Mucosa of gallbladder (tissue), 1 donor: ENCODE data around the gene TNFRSF25. TPM values are rescaled to one million over a fixed set of nuclear protein-coding genes. Genes with fewer than 3 reads are reported as not detected.

ENCODE experiments used
- DNase-seq: peaks from one replicate; pipeline ENCODE4 v3.0.0-alpha.2; 2020; ENCODE audit warnings: low spot score
- total RNA-seq: library from RNA; stranded (reverse); gene quantifications from one replicate; pipeline ENCODE4 v1.2.1, GENCODE V29; 2021
- donor health status: DM: no; HTN: no; CAD: no.

Gene TNFRSF25
- total RNA-seq, 1 donor from 2014 or later, result 20.6 TPM

DNA sequence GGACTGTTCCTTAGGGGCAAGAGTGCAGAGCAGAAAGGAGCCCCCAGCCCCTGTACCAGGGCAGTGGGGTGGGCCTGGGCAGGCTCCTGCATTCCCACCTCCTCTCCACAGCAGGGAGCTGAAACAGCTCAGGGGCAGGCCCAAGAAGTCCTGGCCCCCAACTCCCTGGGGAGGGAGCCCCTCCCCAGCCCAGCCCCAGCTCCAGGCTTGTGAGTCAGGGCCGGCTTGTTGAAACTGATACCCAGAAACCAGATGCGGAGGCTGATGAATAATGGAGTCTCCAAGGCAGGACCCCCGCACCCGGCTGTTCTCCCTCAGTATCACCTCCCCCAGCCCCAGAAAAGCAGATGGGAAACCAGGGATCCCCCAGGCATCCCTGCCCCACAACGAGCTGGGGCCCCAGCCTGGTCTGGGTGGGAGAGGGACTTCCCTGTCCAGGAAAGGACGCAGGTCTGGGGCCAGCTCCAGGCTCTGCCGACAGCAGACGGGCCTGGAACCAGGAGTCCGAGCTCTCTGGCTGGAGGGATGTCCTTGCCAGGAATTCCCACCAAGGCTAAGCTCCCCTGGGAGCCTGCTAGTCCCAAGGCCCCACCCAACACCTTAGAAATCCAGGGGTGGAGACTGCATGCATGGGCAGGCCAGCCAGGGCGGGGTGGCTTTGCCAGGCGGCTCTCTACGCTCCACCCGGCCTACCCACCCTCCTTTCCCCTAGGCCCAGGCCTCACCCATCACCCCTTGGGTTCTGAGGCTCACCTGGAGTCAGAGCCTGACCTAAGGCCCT, 22.8 kb upstream of the TNFRSF25 start:
- DNase-seq, result no peak

DNA sequence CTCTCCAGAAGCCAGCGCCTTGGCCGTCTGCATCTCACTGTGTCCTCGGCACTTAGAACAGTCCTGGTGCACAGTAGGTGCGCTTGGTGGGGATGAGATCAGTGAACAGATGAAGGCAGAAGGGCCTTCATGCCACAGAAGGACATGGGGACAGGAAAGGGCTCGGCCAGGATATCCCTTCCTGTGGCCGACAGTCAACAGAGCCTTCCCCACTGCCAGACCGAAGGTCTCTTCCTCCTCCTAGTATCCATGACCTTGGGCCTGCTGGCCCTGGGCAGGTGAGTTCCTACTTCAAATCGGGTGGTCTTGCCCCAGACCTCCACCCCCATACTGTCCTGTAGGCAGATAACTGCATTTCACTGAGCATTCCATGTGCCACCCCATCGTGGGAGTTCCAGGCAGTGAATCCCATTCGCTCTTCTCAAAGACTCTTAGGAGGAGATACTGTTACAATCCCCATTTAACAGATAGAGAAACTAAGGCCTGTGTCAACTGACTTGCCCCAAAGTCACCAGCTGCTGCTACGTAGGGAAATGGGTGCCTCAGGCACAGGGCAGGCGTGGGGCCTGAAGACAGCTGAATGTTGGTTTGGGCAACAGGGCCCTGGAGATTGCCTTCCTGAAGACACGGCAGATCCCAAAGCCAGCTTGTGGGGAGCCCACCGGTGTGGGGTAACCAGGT, 22.0 kb upstream of the TNFRSF25 start:
- DNase-seq, result no peak

- DNase-seq, result peak; percentile 85
These were observed 20.5 kb upstream of the TNFRSF25 start for GRCh38 chr1:6486433-6487011.

- no peak for DNase-seq
These were observed 19.5 kb upstream of the TNFRSF25 start for GRCh38 chr1:6485168-6486101.

DNA sequence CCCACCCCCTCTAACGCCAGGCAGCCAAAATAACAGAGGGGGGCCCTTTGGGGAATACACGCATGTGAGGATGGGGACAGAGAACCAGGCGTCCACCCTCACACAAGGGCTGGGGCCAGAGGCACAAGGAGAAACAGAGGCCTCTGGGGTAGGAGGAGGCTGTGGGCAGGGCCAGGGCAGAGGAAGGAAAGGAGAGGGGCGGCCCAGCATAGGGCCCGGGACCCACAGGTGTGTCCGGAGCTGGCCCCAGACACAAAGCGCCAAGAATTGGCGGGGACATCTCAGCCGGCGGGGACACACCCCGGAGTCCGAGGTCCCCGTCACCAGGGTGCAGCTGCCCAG, 18.8 kb upstream of the TNFRSF25 start:
- no peak for DNase-seq

GRCh38 chr1:6483761-6484117, 17.8 kb upstream of the TNFRSF25 start:
- DNase-seq, result no peak

DNA sequence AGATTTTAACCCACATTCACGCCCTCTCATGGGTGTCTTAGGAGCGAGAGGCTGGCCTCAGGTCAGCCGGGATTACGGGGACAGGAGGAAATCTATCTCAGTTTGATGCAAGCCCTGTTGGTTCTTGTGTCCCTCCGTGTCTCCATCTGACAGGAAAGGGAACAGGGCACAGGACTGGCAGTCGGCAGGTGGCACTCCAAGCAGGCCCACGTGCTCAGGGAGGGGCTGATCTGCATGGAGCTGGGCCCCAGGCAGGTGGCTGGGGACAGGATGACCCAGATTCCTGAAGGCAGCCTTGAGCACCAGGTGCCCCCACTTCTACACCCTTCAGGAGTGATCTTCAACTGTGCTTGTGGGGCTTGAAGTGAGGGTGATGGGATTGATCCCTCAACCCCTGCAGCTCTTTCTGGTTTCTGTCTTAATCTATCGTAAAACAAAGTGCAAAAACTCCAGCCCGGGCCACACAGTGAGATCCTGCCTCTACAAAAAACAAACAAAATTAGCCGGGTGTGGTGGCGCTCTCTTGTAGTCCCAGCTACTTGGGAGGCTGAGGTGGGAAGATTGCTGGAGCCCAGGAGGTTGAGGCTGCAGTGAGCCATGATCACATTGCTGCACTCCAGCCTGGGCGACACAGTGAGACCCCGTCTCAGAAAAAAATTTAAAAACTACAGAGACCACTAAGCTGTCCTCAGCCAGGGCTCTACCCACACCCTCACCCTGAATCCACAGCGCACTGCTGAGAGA, 17.2 kb upstream of the TNFRSF25 start:
- peak; percentile 54 for DNase-seq

GRCh38 chr1:6481820-6482219, 15.8 kb upstream of the TNFRSF25 start:
- DNase-seq, result no peak

- no peak for DNase-seq
These were observed 11.3 kb upstream of the TNFRSF25 start for GRCh38 chr1:6477039-6477820.

- peak; percentile 47 for DNase-seq
These were observed 10.5 kb upstream of the TNFRSF25 start for GRCh38 chr1:6476483-6476882.

- peak; percentile 67 for DNase-seq
These were observed 9.6 kb upstream of the TNFRSF25 start for GRCh38 chr1:6475381-6476133.

DNA sequence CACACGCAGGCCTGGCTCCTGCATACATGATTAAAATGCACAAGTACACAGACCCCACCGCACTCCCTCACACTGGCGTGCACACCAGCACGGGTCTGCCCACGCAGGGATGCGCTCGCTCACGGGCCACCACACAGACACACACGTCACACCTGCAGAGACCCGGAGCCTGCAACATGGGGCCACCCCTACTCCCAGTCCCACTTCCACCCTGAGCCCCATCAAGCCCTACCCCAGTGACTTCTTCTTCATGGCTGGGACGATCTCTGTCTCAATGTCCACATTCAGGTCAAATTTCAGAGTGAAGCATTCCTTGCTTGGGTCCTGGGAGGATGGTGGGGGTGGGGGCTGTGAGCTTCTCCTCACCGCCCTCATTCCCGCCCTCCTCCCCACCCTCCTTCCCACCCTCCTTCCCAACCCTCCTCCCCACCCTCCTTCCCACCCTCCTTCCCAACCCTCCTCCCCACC, 8.9 kb upstream of the TNFRSF25 start:
- DNase-seq, result no peak

DNA sequence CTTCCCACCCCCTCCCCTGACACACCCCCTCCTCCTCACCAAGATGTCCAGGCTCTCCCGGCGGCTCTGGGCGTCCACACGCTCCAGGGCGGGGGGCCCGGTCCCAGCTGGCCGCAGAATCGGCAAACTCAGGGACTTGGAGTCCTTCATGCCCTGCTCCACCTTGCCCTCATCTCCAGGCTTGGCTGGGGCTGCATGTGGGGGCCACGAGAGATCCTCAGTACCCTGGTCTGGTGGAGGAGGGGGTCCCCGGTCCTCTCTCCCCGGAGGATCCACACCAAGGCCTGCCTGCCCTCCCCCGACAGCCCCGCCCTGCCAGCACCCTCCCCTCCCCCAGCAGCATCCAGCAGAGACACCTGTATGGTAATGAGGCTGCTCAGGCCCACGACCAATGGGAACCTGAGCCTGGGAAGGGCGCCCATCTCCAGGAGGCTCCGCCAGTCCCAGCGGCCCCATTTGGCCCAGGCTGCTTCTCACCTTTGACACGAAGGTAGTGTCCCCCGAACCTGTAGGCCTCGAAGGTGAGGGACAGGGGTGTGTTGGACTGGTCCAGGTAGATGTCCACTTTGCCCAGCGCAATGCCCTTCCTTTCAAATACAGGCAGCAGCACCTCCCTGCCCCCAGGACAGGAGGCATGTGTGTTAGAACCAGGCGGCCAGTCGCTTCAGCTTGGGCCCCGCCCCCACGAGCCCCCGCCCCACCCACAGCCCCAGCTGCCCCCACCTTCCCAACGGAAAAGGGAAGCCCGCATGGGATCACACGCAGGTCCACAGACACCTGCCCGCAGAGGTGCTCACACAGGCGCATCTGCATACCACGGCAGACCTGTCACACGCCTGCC, 8.2 kb upstream of the TNFRSF25 start:
- no peak for DNase-seq

DNA sequence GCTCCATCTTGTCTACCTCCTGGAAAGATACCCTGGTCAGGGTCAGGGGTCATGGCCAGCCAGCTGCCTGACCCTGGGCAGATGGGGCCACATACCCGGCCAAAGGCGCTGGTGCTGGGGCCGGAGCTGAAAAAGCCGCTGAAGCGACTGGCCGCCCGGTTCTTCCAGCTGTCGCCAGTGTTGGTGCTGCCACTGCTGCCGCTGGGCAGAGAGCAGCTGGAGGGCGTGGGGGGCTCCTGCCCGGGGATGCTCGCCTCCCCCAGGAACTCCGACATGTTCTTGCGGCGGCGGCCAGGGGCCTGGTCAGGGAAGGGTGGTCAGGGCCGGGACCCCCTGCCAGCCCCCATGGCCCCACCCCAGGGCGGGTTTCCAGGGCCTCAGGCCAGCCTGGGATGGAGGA, 7.2 kb upstream of the TNFRSF25 start:
- no peak for DNase-seq

DNA sequence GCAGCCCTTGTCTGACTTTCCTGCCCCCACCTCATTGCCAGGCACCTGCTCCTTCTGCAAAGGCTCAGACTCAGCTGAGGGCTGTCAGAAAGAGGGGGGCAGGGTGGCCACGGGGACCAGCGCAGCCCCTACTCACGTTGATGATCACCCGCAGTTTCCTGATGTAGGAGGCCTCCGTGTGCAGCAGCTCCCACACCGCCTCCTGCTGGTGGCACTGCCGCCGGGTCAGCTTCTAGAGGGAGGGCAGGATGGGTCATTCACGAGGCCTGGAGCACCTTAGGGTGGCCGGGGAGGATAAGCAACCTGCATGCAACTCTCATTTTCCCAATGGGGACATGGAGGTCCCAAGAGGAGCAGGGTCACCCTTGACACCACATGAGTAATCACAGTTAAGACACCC, 6.4 kb upstream of the TNFRSF25 start:
- no peak for DNase-seq

DNA sequence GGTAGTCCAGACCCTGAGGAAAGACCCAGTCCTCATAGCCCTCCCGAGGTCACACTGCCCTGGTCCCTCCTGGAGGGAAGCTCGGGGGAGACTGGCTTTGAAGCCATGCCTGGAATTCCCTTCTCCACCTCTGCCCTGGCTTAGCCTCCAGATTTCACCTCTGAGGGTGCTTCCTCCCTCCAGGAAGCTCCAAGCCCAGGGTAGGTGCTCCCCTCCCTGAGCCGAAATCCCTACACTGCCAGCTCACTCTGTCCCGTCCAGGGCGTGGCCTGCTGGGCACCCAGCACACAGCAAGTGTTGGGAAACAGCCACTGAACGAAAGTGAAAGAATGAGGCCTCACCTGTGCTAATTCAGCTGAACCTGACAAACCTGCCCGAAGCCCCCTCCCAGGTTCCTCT, 6.0 kb upstream of the TNFRSF25 start:
- peak; percentile 47 for DNase-seq

DNA sequence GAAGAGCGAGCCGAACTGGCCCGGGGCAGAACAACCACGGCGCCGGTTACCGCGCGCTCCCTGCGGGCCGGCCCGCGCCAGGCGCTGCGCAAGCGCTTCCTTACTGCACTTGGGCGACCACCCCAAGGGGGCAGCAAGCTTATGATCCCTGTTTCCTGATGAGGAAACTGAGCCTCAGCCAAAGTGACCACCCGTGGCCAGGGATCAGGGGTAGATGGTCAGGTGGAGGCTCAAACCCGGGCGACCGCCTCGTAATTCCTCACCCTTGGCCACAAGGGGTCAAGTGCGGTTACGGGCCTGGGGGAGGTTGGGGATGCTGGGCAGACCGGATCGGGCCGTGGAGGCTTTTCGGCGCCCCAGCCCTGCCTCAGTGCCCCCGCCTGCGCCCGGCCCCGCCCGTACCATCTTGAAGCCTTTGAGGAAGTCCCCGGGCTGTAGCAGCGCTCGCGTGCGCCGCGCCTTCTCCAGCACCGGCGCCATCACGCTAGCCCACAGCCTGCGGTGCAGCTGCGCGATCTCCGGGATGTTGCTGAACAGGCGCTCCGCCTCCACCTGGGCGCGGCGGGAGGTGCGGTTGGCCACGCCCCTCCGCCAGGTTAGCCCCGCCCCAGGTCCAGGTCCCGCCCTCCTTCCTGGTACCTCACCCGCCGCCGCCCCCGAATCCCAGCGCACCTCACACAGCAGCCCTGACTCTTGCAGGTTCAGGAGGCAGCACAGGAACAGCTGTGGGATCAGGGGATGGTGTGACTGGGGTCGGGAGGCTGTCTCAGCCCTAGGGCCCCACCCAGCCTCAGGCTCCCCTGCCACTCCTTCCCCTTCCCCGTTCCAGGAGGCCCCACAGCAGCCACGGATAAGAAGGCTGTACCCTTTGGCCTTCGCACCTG, 5.4 kb upstream of the TNFRSF25 start:
- DNase-seq, result no peak
